ENCODE measurements around the gene PCK2.

The PCK2 gene

GRCh38 chr14:24076302-24076601 is 17.9 kb upstream of the PCK2 start:
- no peak for DNase-seq
- TF ChIP-seq POLR2A (IDR thresholded peaks at IDR 0.05; ENCODE audit: low read length) (no peak), GATA1 (IDR thresholded peaks at IDR 0.05; ENCODE audit: low read depth, low read length) (no peak)

GRCh38 chr14:24077086-24077485 is 17.0 kb upstream of the PCK2 start:
- no peak for DNase-seq
- TF ChIP-seq GATA1 (IDR thresholded peaks at IDR 0.05; ENCODE audit: low read depth, low read length) (no peak), POLR2A (IDR thresholded peaks at IDR 0.05; ENCODE audit: low read length) (no peak)

- no peak for TF ChIP-seq GATA1 (IDR thresholded peaks at IDR 0.05; ENCODE audit: low read depth, low read length)
- TF ChIP-seq POLR2A (IDR thresholded peaks at IDR 0.05; ENCODE audit: low read length): no peak
- DNase-seq: no peak
Measured at GRCh38 chr14:24078146-24078545, 16.0 kb upstream of the PCK2 start.

GRCh38 chr14:24079491-24080141 is 14.5 kb upstream of the PCK2 start:
- no peak for DNase-seq
- TF ChIP-seq POLR2A (IDR thresholded peaks at IDR 0.05; ENCODE audit: low read length) (no peak), GATA1 (IDR thresholded peaks at IDR 0.05; ENCODE audit: low read depth, low read length) (no peak)

DNA sequence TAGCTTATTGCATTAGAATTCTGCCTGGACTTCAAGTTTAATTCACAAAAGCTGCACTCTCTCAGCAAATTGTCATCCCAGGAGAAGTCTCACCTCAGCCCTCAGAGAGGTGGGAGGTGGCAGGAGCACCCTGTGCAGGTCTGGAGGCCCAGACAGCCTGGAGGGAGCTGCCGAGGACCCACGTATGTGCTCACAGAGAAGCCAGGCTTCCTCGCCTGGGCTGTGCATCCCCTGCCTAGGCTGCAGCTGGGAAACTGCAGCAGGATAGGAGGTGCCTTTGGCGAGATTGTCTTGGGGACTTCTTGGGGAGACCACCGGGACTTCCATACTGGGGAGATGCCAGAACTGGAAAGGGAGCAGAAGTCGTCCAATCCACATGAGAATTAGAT is 14.0 kb upstream of the PCK2 start:
- DNase-seq: no peak
- TF ChIP-seq POLR2A (IDR thresholded peaks at IDR 0.05; ENCODE audit: low read length) (no peak), GATA1 (IDR thresholded peaks at IDR 0.05; ENCODE audit: low read depth, low read length) (no peak)

DNA sequence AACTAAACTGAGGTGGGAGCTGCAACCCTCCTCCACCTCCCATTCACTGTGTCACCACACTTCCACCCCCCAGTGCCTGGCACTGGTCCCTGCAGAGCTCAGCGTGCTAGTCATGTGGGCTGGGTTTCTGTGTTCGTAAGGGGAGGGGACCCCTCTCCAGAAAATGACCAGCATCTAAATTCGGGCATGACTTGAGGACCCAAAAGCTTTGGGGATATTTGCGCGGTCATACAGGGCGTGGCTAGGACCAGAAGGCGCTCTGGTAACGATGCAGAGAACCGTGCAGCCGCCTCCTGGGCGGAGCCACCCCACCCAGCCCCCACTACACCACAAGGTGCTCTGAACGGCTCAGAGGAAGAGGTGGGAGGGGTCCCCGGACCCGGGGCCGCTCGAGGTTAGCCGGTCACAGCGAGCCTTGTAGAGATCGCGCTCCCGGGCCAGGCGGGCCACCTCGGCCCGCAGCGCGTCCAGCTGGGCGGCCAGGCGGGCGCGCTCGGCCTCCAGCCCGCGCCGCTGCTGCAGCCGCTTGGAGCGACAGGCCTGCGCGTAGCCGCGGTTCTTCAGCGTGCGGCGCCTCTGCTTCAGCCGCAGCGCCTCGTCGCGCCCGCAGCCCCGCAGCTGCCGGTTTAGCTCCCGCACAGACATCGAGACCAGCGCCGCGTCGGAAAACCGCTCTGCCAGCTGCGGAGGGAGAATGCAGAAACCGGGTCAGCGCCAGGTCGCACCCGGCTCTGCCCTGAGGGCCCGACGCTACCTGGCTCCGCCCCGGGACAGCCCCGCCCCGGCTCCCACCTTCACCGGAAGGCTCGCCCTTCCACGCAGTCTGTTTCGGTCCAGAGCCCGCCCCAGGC is 13.0 kb upstream of the PCK2 start:
- DNase-seq: peak; percentile 61 to 70
- TF ChIP-seq POLR2A (IDR thresholded peaks at IDR 0.05; ENCODE audit: low read length) (no peak), GATA1 (IDR thresholded peaks at IDR 0.05; ENCODE audit: low read depth, low read length) (no peak)

DNA sequence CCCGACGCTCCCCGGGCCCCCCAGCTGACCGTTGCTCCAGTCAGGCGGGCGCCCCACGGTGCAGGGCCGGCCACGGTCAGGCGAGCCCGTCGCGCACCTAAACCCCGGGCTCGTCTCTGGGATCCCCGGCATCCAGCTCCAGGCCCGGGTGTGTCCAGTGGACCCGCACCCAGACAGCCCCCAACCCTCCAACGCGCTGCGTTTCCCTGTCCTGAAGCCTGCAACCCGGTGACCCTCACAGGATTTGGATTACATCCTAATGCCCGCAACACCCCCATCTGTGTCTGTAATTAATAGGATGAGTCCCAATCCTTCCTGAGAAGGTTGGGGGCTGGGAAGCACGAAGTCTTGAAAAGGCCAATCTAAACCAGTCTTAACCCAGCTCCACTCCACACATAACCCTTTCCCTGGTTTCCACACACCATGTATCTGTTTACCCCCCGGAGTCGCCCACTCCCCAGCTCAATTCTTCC is 12.3 kb upstream of the PCK2 start:
- TF ChIP-seq POLR2A (IDR thresholded peaks at IDR 0.05; ENCODE audit: low read length) (no peak), GATA1 (IDR thresholded peaks at IDR 0.05; ENCODE audit: low read depth, low read length) (no peak)
- DNase-seq: no peak

GRCh38 chr14:24082411-24083080 is 11.6 kb upstream of the PCK2 start:
- TF ChIP-seq POLR2A (IDR thresholded peaks at IDR 0.05; ENCODE audit: low read length) (no peak), GATA1 (IDR thresholded peaks at IDR 0.05; ENCODE audit: low read depth, low read length) (no peak)
- no peak for DNase-seq

DNA sequence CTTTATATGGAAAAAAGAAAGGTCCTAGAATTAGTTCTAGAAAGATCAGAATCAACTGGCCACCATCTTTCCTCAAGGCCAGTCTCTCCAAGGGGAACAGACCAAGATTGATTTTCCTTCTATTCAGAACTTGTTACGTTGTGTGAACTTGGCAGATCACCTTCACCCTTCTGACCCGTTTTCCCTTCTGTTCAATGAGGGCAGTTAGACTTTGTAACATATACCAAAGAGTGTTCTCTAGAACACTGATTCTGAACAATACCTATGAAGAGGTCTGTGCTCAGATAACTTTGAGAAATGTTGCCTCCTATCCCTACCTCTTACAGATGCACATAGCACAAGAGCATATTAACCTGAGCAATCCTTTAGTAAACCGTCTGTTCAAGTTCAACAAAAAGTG is 10.6 kb upstream of the PCK2 start:
- TF ChIP-seq GATA1 (IDR thresholded peaks at IDR 0.05; ENCODE audit: low read depth, low read length): no peak
- TF ChIP-seq POLR2A (IDR thresholded peaks at IDR 0.05; ENCODE audit: low read length): no peak
- DNase-seq: no peak

GRCh38 chr14:24084440-24084839 is 9.7 kb upstream of the PCK2 start:
- no peak for DNase-seq
- no peak for TF ChIP-seq POLR2A (IDR thresholded peaks at IDR 0.05; ENCODE audit: low read length)
- TF ChIP-seq GATA1 (IDR thresholded peaks at IDR 0.05; ENCODE audit: low read depth, low read length): no peak

- TF ChIP-seq GATA1 (IDR thresholded peaks at IDR 0.05; ENCODE audit: low read depth, low read length): no peak
- TF ChIP-seq POLR2A (IDR thresholded peaks at IDR 0.05; ENCODE audit: low read length): no peak
- DNase-seq: no peak
Measured at GRCh38 chr14:24085215-24085614, 8.9 kb upstream of the PCK2 start.

DNA sequence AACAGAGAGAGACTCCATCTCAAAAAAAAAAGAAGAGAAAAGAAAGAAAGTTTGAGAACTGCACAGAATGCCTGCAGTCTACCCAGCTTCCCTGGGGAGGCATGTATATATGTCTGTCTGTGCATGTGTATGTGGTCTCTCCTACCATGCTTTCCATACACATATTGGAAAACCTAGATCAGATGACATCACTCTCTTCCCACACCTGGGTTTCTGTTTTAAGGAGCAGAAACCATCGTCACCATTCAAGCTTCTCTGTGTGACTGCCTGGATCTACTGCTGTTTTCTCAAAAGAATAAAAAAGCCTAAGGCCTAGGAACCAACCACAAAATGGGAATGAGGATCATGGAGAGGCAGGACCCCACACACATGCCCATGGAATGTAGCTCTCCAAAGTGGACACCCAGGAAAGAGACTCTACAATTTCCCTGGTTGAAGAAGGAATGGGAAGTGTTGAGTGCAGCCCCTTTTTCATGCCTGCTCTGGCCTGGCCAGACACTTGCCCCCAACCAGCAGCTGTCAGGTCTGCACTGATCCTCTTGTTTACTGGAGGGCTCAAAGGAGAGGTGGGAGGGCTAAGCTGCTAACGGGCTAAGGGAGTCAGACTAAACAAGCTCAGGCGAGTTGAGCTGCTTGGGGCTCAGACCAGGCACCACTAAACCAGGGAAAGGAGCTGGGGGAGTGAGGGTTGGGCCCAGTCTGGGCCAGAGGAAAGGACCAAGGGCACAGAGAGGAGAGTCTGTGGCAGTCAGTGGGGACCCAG is 7.7 kb upstream of the PCK2 start:
- DNase-seq: no peak
- TF ChIP-seq GATA1 (IDR thresholded peaks at IDR 0.05; ENCODE audit: low read depth, low read length) (no peak), POLR2A (IDR thresholded peaks at IDR 0.05; ENCODE audit: low read length) (no peak)

DNA sequence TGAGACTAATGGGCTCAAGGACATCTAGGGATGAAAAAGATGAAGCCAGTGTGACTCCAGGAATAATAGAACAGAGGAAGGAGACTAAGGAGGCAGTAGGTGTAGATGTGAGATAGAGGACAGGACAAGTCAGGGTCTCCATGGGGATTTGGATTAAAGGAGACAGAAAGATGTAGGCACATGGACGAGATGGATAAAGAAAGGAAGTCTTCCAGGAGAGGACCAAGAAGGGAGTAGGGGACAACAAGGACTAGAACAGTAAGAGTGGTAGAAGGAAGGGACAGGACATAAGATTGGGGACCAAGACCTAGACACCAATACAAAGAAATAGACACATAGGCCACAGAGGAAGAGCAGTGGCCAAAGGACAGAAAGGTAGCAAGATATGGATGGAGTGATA is 7.1 kb upstream of the PCK2 start:
- DNase-seq: no peak
- no peak for TF ChIP-seq GATA1 (IDR thresholded peaks at IDR 0.05; ENCODE audit: low read depth, low read length)
- no peak for TF ChIP-seq POLR2A (IDR thresholded peaks at IDR 0.05; ENCODE audit: low read length)

DNA sequence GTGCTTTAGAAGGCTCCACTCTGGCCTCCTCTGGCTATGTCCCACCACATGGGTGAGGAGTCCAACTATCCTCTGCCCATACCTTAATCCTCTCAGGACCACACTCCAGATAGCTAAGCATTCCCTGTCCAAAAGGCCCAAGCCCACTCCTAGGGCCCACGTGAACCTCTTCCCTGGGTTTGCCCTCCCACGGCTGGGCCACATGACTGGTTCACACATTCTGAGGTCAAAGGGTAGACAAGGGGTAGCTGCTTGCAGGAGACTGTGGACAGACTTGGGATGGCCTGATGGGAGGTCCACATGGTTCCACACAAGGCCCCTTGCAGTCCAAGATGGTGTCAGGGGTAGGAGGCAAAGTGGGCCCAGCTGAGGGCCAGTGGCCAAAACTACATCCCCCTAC is 6.0 kb upstream of the PCK2 start:
- no peak for DNase-seq
- TF ChIP-seq POLR2A (IDR thresholded peaks at IDR 0.05; ENCODE audit: low read length): no peak
- TF ChIP-seq GATA1 (IDR thresholded peaks at IDR 0.05; ENCODE audit: low read depth, low read length): no peak
